ENCODE data around the gene RUVBL2. TPM values are rescaled to one million over a fixed set of nuclear protein-coding genes. Genes with fewer than 3 reads are reported as not detected.

The RUVBL2 gene
- polyA plus RNA-seq, 3 donors = 40.1 to 44.4 (median 41.9) TPM

DNA sequence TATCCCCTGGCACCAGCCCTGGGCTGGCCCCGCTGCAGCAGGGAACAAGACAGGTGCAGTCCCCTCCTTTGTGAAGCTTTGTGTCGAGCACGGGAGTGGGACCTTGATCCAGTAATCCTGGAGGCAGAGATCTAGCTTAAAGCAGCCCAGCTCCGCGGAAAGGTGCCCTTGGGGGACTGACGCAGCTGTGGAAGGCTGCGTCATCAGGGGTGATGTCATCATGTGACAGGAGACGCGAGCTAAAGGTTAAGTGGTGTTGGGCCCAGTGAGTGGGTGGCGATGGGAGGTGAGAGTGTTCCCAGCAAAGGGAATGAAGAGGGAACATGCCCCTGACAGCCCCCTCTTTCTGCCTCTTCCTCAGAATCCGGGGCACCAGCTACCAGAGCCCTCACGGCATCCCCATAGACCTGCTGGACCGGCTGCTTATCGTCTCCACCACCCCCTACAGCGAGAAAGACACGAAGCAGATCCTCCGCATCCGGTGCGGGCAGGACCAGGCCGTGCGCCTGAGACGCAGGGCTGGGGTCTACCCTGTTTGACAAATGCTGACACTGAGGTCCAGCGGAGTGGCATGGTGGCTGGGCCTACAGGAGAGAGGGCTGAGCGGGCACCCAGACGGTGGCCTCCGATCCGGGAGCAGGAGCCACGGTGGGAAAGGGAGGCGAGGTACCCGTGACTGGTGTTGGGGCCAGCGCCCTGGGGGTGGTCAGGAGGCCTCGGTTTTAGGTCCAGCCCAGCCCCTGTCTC, 20.6 kb downstream of the RUVBL2 start:
- no peak overlapping the region for H3K9ac ChIP-seq (ENCODE audit: insufficient read depth, low read length, poor library complexity, severe bottlenecking)
- peaks cover 58 to 77% of the 10 kb centered on the region in 2 donors for H3K36me3 Mint-ChIP-seq
- peaks cover 17% of the 10 kb centered on the region for H3K4me1 Mint-ChIP-seq
- peaks cover 0 to 8% (median 5%) of the 10 kb centered on the region in 7 donors for H3K9me3 Mint-ChIP-seq
- WGBS (ENCODE audit: insufficient coverage) = 97% methylated on average over 24 of the region's 32 CpGs
- no peak overlapping the region for H2AFZ ChIP-seq (ENCODE audit: insufficient read depth, low read depth, low read length, poor library complexity, severe bottlenecking)
- H3K4me3 Mint-ChIP-seq = no peak overlapping the region
- peaks cover 9 to 23% of the 10 kb centered on the region in 2 donors for H3K27me3 ChIP-seq (ENCODE audit: control insufficient read depth in 2 of 2, insufficient read depth in 2 of 2, low read length in 2 of 2)
- no peaks in the 10 kb centered on the region for H4K20me1 ChIP-seq (ENCODE audit: insufficient read depth, low read length)
- no peaks in the 10 kb centered on the region for H3K9me3 ChIP-seq (replicated peaks in 1 of 2; ENCODE audit: control insufficient read depth in 1 of 2, insufficient read depth in 1 of 2, low read length in 2 of 2)
- H3K79me2 ChIP-seq (ENCODE audit: insufficient read depth, low read length) = no peaks in the 10 kb centered on the region
- intact Hi-C loops (cut with micrococcal nuclease) = no loop called here
- H3K27ac Mint-ChIP-seq = no peak overlapping the region
- peaks cover 53 to 60% of the 10 kb centered on the region in 2 donors for H3K36me3 ChIP-seq (replicated peaks in 1 of 2; ENCODE audit: control insufficient read depth in 1 of 2, insufficient read depth in 2 of 2, low read length in 2 of 2)
- H3K27ac ChIP-seq (ENCODE audit: low read depth in 1 of 2, low read length in 2 of 2) = no peak overlapping the region
- peaks cover 19 to 22% of the 10 kb centered on the region in 2 donors for H3K4me1 ChIP-seq (ENCODE audit: control insufficient read depth in 1 of 2, insufficient read depth in 2 of 2, low read length in 2 of 2)
- H3K27me3 Mint-ChIP-seq (ENCODE audit: low read depth in 3 of 3) = peaks cover 12 to 23% (median 22%) of the 10 kb centered on the region in 3 donors
- H3K4me3 ChIP-seq (replicated peaks in 1 of 3; ENCODE audit: low read depth in 2 of 3, low read length in 3 of 3) = no peak overlapping the region
- no peak overlapping the region for H3K4me2 ChIP-seq (replicated peaks; ENCODE audit: extremely low read depth, low read length, poor library complexity, severe bottlenecking)
- TF ChIP-seq, protein P1, sequence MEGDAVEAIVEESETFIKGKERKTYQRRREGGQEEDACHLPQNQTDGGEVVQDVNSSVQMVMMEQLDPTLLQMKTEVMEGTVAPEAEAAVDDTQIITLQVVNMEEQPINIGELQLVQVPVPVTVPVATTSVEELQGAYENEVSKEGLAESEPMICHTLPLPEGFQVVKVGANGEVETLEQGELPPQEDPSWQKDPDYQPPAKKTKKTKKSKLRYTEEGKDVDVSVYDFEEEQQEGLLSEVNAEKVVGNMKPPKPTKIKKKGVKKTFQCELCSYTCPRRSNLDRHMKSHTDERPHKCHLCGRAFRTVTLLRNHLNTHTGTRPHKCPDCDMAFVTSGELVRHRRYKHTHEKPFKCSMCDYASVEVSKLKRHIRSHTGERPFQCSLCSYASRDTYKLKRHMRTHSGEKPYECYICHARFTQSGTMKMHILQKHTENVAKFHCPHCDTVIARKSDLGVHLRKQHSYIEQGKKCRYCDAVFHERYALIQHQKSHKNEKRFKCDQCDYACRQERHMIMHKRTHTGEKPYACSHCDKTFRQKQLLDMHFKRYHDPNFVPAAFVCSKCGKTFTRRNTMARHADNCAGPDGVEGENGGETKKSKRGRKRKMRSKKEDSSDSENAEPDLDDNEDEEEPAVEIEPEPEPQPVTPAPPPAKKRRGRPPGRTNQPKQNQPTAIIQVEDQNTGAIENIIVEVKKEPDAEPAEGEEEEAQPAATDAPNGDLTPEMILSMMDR (IDR thresholded peaks at IDR 0.05) = no peak
- no peak for DNase-seq

DNA sequence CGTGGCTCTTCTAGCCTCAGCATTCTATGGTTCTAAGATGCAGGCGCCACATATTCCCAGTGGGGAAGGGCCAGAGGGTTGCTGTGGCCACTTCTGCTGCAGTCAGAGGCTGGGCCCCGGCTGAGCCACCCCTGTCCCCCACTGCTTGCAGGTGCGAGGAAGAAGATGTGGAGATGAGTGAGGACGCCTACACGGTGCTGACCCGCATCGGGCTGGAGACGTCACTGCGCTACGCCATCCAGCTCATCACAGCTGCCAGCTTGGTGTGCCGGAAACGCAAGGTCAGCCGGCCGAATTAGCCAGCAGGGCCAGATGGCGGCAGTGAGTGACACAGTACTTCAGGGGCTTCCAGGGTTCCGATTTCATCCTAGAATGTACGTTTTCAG, 21.2 kb downstream of the RUVBL2 start:
- WGBS (ENCODE audit: insufficient coverage) = 89% methylated on average over 18 of the region's 18 CpGs
- Histone ChIP-seq H3K27ac (ENCODE audit: low read depth in 1 of 2, low read length in 2 of 2) (no peak overlapping the region), H3K4me1 (ENCODE audit: control insufficient read depth in 1 of 2, insufficient read depth in 2 of 2, low read length in 2 of 2) (peaks cover 24 to 28% of the 10 kb centered on the region in 2 donors), H2AFZ (ENCODE audit: insufficient read depth, low read depth, low read length, poor library complexity, severe bottlenecking) (no peak overlapping the region), H3K79me2 (ENCODE audit: insufficient read depth, low read length) (no peaks in the 10 kb centered on the region), H4K20me1 (ENCODE audit: insufficient read depth, low read length) (no peaks in the 10 kb centered on the region), H3K27me3 (ENCODE audit: control insufficient read depth in 2 of 2, insufficient read depth in 2 of 2, low read length in 2 of 2) (peaks cover 9 to 29% of the 10 kb centered on the region in 2 donors), H3K4me3 (replicated peaks in 1 of 3; ENCODE audit: low read depth in 2 of 3, low read length in 3 of 3) (no peak overlapping the region), H3K36me3 (replicated peaks in 1 of 2; ENCODE audit: control insufficient read depth in 1 of 2, insufficient read depth in 2 of 2, low read length in 2 of 2) (peaks cover 48 to 54% of the 10 kb centered on the region in 2 donors), H3K4me2 (replicated peaks; ENCODE audit: extremely low read depth, low read length, poor library complexity, severe bottlenecking) (no peak overlapping the region), H3K9me3 (replicated peaks in 1 of 2; ENCODE audit: control insufficient read depth in 1 of 2, insufficient read depth in 1 of 2, low read length in 2 of 2) (no peaks in the 10 kb centered on the region), H3K9ac (ENCODE audit: insufficient read depth, low read length, poor library complexity, severe bottlenecking) (no peak overlapping the region)
- TF ChIP-seq, protein P1 (IDR thresholded peaks at IDR 0.05) = no peak
- peaks cover 16 to 29% (median 28%) of the 10 kb centered on the region in 3 donors for H3K27me3 Mint-ChIP-seq (ENCODE audit: low read depth in 3 of 3)
- H3K4me1 Mint-ChIP-seq = peaks cover 22% of the 10 kb centered on the region
- intact Hi-C loops (cut with micrococcal nuclease) = no loop called here
- no peak overlapping the region for H3K4me3 Mint-ChIP-seq
- peaks cover 0 to 8% (median 5%) of the 10 kb centered on the region in 7 donors for H3K9me3 Mint-ChIP-seq
- peaks cover 53 to 72% of the 10 kb centered on the region in 2 donors for H3K36me3 Mint-ChIP-seq
- H3K27ac Mint-ChIP-seq = no peak overlapping the region
- DNase-seq = no peak
